Measurements from ENCODE around the gene KRT4.

- TF ChIP-seq CTCF (IDR thresholded peaks at IDR 0.05 in 8 of 11, conservative IDR thresholded peaks at IDR 0.05 in 3 of 11) (no peak), POLR2A (IDR thresholded peaks at IDR 0.05) (no peak), POLR2AphosphoS5 (IDR thresholded peaks at IDR 0.05) (no peak)
Observed at GRCh38 chr12:52817699-52818238, 3.9 kb upstream of the KRT4 start.
